ENCODE measurements around the gene SUCO. TPM values are rescaled to one million over a fixed set of nuclear protein-coding genes. Genes with fewer than 3 reads are reported as not detected.

Gene SUCO
- total and polyA plus RNA-seq, 2 of the 8 experiments (the other 6 are each of a cell fraction or from before 2014, with no cell fraction given) = 8.3 to 35.8 TPM

GRCh38 chr1:172605641-172606040, 72.7 kb downstream of the SUCO start (continued):
- no peak for TF ChIP-seq HDAC2 (IDR thresholded peaks at IDR 0.05; ENCODE audit: borderline replicate concordance in 1 of 2, low read depth in 2 of 2, low read length in 2 of 2)
- no peak for TF ChIP-seq CBX8 (IDR thresholded peaks at IDR 0.05; ENCODE audit: borderline replicate concordance, low read depth, low read length)
